ENCODE measurements around the gene SLC31A2. TPM values are rescaled to one million over a fixed set of nuclear protein-coding genes. Genes with fewer than 3 reads are reported as not detected.

SLC31A2 gene
- total RNA-seq, 1 donor from 2014 or later = 13.9 TPM

- ATAC-seq (peak; percentile 88), DNase-seq (no peak)
- intact Hi-C loops (cut with micrococcal nuclease) = no loop called here
These were observed 29.0 kb downstream of the SLC31A2 start for GRCh38 chr9:113179839-113180238.

GRCh38 chr9:113181165-113181564 lies 30.4 kb downstream of the SLC31A2 start:
- ATAC-seq (no peak), DNase-seq (no peak)
- intact Hi-C loops (cut with micrococcal nuclease) = no loop called here

GRCh38 chr9:113183956-113184488 lies 33.2 kb downstream of the SLC31A2 start:
- intact Hi-C loops (cut with micrococcal nuclease) = no loop called here
- DNase-seq = no peak

GRCh38 chr9:113184539-113184938 lies 33.7 kb downstream of the SLC31A2 start:
- ATAC-seq = no peak
- intact Hi-C loops (cut with micrococcal nuclease) = no loop called here
- DNase-seq = no peak

More at GRCh38 chr9:113183956-113184488, 33.2 kb downstream of the SLC31A2 start:
- ATAC-seq = no peak

GRCh38 chr9:113185271-113185670 lies 34.5 kb downstream of the SLC31A2 start:
- ATAC-seq = no peak
- intact Hi-C loops (cut with micrococcal nuclease) = no loop called here
- DNase-seq = no peak

- ATAC-seq (no peak), DNase-seq (no peak)
- intact Hi-C loops (cut with micrococcal nuclease) = no loop called here
These were observed 35.4 kb downstream of the SLC31A2 start for GRCh38 chr9:113186137-113186755.

GRCh38 chr9:113187929-113188595 lies 37.3 kb downstream of the SLC31A2 start:
- ATAC-seq (peak; percentile 92), DNase-seq (peak; percentile 43)
- intact Hi-C loops (cut with micrococcal nuclease) = no loop called here

- ATAC-seq (no peak), DNase-seq (no peak)
- intact Hi-C loops (cut with micrococcal nuclease) = no loop called here
These were observed 41.6 kb downstream of the SLC31A2 start for GRCh38 chr9:113192455-113192854.

- ATAC-seq (no peak), DNase-seq (no peak)
- intact Hi-C loops (cut with micrococcal nuclease) = no loop called here
These were observed 49.0 kb downstream of the SLC31A2 start for GRCh38 chr9:113199683-113200329.

- intact Hi-C loops (cut with micrococcal nuclease) = no loop called here
- no peak for DNase-seq
- no peak for ATAC-seq
These were observed 54.6 kb downstream of the SLC31A2 start for GRCh38 chr9:113205432-113205831.

GRCh38 chr9:113205861-113206260 lies 55.1 kb downstream of the SLC31A2 start:
- ATAC-seq = no peak
- intact Hi-C loops (cut with micrococcal nuclease) = no loop called here
- DNase-seq = no peak

- DNase-seq (no peak), ATAC-seq (no peak)
- intact Hi-C loops (cut with micrococcal nuclease) = no loop called here
These were observed 60.0 kb downstream of the SLC31A2 start for GRCh38 chr9:113210815-113211214.

Other genes with a start within 250 kb of the SLC31A2 start
- 4.3 TPM for gene ZNF883, start 138.8 kb upstream of the SLC31A2 start, total RNA-seq
- gene ZFP37, start 94.3 kb upstream of the SLC31A2 start, total RNA-seq = 0.82 TPM
- 21.4 TPM for gene FKBP15, start 70.3 kb downstream of the SLC31A2 start, total RNA-seq
- 11.4 TPM for gene SLC31A1, start 70.5 kb downstream of the SLC31A2 start, total RNA-seq
- 34.9 TPM for gene CDC26, start 124.6 kb downstream of the SLC31A2 start, total RNA-seq
- gene PRPF4, start 124.7 kb downstream of the SLC31A2 start, total RNA-seq = 11.7 TPM
- not detected for gene RNF183, start 152.4 kb downstream of the SLC31A2 start, total RNA-seq
- 12.9 TPM for gene WDR31, start 189.3 kb downstream of the SLC31A2 start, total RNA-seq
- gene BSPRY, start 198.5 kb downstream of the SLC31A2 start, total RNA-seq = 0.37 TPM
- 9.9 TPM for gene HDHD3, start 226.0 kb downstream of the SLC31A2 start, total RNA-seq